ENCODE data around the gene GIMAP7.

- TF ChIP-seq CTCF (IDR thresholded peaks at IDR 0.05; ENCODE audit: low read length) (no peak), EZH2 (optimal IDR thresholded peaks at IDR 0.05; ENCODE audit: low read depth, low read length) (no peak), EZH2phosphoT487 (IDR thresholded peaks at IDR 0.05; ENCODE audit: low read length) (no peak)
Observed at GRCh38 chr7:150465414-150465813, 49.3 kb upstream of the GIMAP7 start.
